H1 (cell line): ENCODE data around the gene ALG3. TPM values are rescaled to one million over a fixed set of nuclear protein-coding genes. Genes with fewer than 3 reads are reported as not detected.

Experiments
- CTCF ChIA-PET: fragments of 300-600 bp; sonication (Branson Sonifier 250); formaldehyde crosslinking; loops from one replicate; lab custom pipeline; 2021; ENCODE audit not compliant: partially characterized antibody; lab: Charles Lee
- POLR2A ChIA-PET: fragments of 300-600 bp; sonication (Branson Sonifier 250); formaldehyde crosslinking; loops from one replicate; lab custom pipeline; 2021; ENCODE audit warnings: inconsistent platforms; ENCODE audit not compliant: partially characterized antibody; lab: Charles Lee
- DNase-seq, 2 experiments: peaks; one replicate each; pipeline versions ENCODE4 v3.0.0 to v3.0.0-alpha.2; 2010 to 2022; ENCODE audit warnings: low spot score in 2 of 2, low read depth in 1 of 2, mixed read lengths in 1 of 2
- FAIRE-seq: peaks from 2 replicates; lab custom pipeline; 2011; peaks lifted over from hg19 to GRCh38; lab: Jason Lieb, UNC
- H2AFZ ChIP-seq: 2 replicates; pipeline ENCODE4 v1.8.1; 2012; ENCODE audit warnings: low read length, inconsistent platforms
- H2AK5ac ChIP-seq: 2 replicates; pipeline ENCODE4 v1.6.1; 2013; ENCODE audit warnings: low read depth, low read length
- H2BK120ac ChIP-seq: replicated peaks from 2 replicates; pipeline ENCODE3; 2013; ENCODE audit warnings: low read depth, low read length, inconsistent platforms
- H2BK12ac ChIP-seq: 2 replicates; pipeline ENCODE4 v1.6.1; 2013; ENCODE audit warnings: low read depth, low read length
- H2BK15ac ChIP-seq: 2 replicates; pipeline ENCODE4 v1.6.1; 2013; ENCODE audit warnings: low read length
- H2BK20ac ChIP-seq: 2 replicates; pipeline ENCODE4 v1.6.1; 2013; ENCODE audit warnings: low read length
- H2BK5ac ChIP-seq: 2 replicates; pipeline ENCODE4 v1.6.1; 2013; ENCODE audit warnings: low read depth, low read length
- H3K14ac ChIP-seq: 2 replicates; pipeline ENCODE4 v1.6.1; 2013; ENCODE audit warnings: inconsistent platforms; ENCODE audit not compliant: insufficient read length
- H3K18ac ChIP-seq: 2 replicates; pipeline ENCODE4 v1.6.1; 2013; ENCODE audit warnings: low read length; ENCODE audit errors: extremely low read depth
- H3K23ac ChIP-seq: 2 replicates; pipeline ENCODE4 v1.6.1; 2013; ENCODE audit warnings: inconsistent platforms; ENCODE audit not compliant: insufficient read length
- H3K23me2 ChIP-seq: 2 replicates; pipeline ENCODE4 v1.6.1; 2013; ENCODE audit warnings: low read depth, low read length
- H3K27ac ChIP-seq: 2 replicates; pipeline ENCODE4 v1.6.1; 2011; ENCODE audit warnings: low read depth, low read length, inconsistent platforms
- H3K27me3 ChIP-seq, 4 experiments: replicated peaks in 1 of 4; 1 replicate in 1 of 4; 2 replicates in 3 of 4; pipeline versions ENCODE4 v1.6.1 to v1.8.1; 2011 to 2013; ENCODE audit warnings: low read length in 3 of 4, mild to moderate bottlenecking in 3 of 4, inconsistent platforms in 2 of 4, mixed read lengths in 2 of 4, moderate library complexity in 1 of 4; ENCODE audit not compliant: control insufficient read depth in 3 of 4, insufficient read depth in 3 of 4; ENCODE audit errors: extremely low read depth in 1 of 4
- H3K36me3 ChIP-seq, 4 experiments: 2 replicates each; pipeline versions ENCODE4 v1.6.1 to v1.8.1; 2011 to 2013; ENCODE audit warnings: mild to moderate bottlenecking in 4 of 4, low read length in 3 of 4, moderate library complexity in 2 of 4, control low read depth in 1 of 4, inconsistent platforms in 1 of 4; ENCODE audit not compliant: insufficient read depth in 4 of 4, control insufficient read depth in 2 of 4
- H3K4ac ChIP-seq: replicated peaks from 2 replicates; pipeline ENCODE3; 2013; ENCODE audit warnings: low read length, low read depth, mixed read lengths, inconsistent platforms; ENCODE audit not compliant: insufficient read length
- H3K4me1 ChIP-seq, 4 experiments: replicated peaks in 1 of 4; 1 replicate in 1 of 4; 2 replicates in 3 of 4; pipeline versions ENCODE4 v1.6.1 to v1.8.1; 2011 to 2013; ENCODE audit warnings: low read length in 3 of 4, inconsistent platforms in 2 of 4, mixed read lengths in 1 of 4; ENCODE audit not compliant: insufficient read depth in 4 of 4, control insufficient read depth in 3 of 4
- H3K4me2 ChIP-seq, 2 experiments: 2 replicates each; pipeline versions ENCODE4 v1.6.1 to v1.8.1; 2011 to 2013; ENCODE audit warnings: low read depth in 2 of 2, low read length in 2 of 2, control low read depth in 1 of 2, inconsistent platforms in 1 of 2, mild to moderate bottlenecking in 1 of 2; ENCODE audit not compliant: insufficient read depth in 1 of 2
- H3K4me3 ChIP-seq, 4 experiments: fragments of 200-600, 300-600 bp in 1 of 4; sonication (generic), shearing (Covaris generic), sonication (Bioruptor Twin) in 1 of 4; 2 replicates each; pipeline versions ENCODE4 v1.5.1 to v1.8.1; 2011 to 2016; ENCODE audit warnings: low read length in 4 of 4, low read depth in 3 of 4, control low read depth in 2 of 4, inconsistent platforms in 2 of 4, mild to moderate bottlenecking in 2 of 4, mixed read lengths in 1 of 4, moderate library complexity in 1 of 4; ENCODE audit not compliant: insufficient read depth in 2 of 4; ENCODE audit errors: extremely low read depth in 1 of 4
- H3K56ac ChIP-seq: replicated peaks from 2 replicates; pipeline ENCODE3; 2013; ENCODE audit warnings: low read depth, mild to moderate bottlenecking, mixed read lengths, low read length, inconsistent platforms; ENCODE audit not compliant: insufficient read length
- H3K79me1 ChIP-seq: 2 replicates; pipeline ENCODE4 v1.6.1; 2013; ENCODE audit warnings: low read depth, low read length, control low read depth
- H3K79me2 ChIP-seq, 2 experiments: 2 replicates each; pipeline versions ENCODE4 v1.6.1 to v1.8.1; 2012 to 2013; ENCODE audit warnings: low read length in 2 of 2, mild to moderate bottlenecking in 2 of 2, inconsistent platforms in 1 of 2; ENCODE audit not compliant: insufficient read depth in 2 of 2, control insufficient read depth in 1 of 2
- H3K9ac ChIP-seq, 4 experiments: replicated peaks in 1 of 4; 1 replicate in 1 of 4; 2 replicates in 3 of 4; pipeline versions ENCODE4 v1.6.1 to v1.8.1; 2011 to 2013; ENCODE audit warnings: low read depth in 3 of 4, low read length in 3 of 4, control low read depth in 2 of 4, mild to moderate bottlenecking in 2 of 4, moderate library complexity in 2 of 4, inconsistent platforms in 1 of 4; ENCODE audit errors: extremely low read depth in 1 of 4
- H3K9me3 ChIP-seq, 2 experiments: 2 replicates each; pipeline versions ENCODE4 v1.6.1 to v1.8.1; 2012 to 2013; ENCODE audit warnings: mild to moderate bottlenecking in 2 of 2, moderate library complexity in 2 of 2, control low read depth in 1 of 2, inconsistent platforms in 1 of 2, low read depth in 1 of 2, low read length in 1 of 2, mixed read lengths in 1 of 2; ENCODE audit not compliant: insufficient read depth in 2 of 2
- H4K20me1 ChIP-seq, 2 experiments: replicated peaks in 1 of 2; 2 replicates each; pipeline versions ENCODE3 to v1.8.1; 2011 to 2013; ENCODE audit warnings: inconsistent platforms in 2 of 2, low read length in 2 of 2, mild to moderate bottlenecking in 1 of 2; ENCODE audit not compliant: insufficient read depth in 2 of 2, control insufficient read depth in 1 of 2
- H4K5ac ChIP-seq: 2 replicates; pipeline ENCODE4 v1.6.1; 2013; ENCODE audit warnings: low read length, low read depth, mixed read lengths, inconsistent platforms; ENCODE audit not compliant: insufficient read length
- H4K8ac ChIP-seq: 2 replicates; pipeline ENCODE4 v1.8.0; 2013; ENCODE audit warnings: mild to moderate bottlenecking, moderate library complexity, low read length, inconsistent platforms; ENCODE audit not compliant: insufficient read depth; ENCODE audit errors: extremely low read depth
- H4K91ac ChIP-seq: replicated peaks from 2 replicates; pipeline ENCODE3; 2013; ENCODE audit warnings: low read length, mixed read lengths, inconsistent platforms; ENCODE audit not compliant: insufficient read length
- FOSL1 ChIP-seq: IDR thresholded peaks from 2 replicates; pipeline ENCODE4 v1.6.1; 2011; ENCODE audit warnings: mild to moderate bottlenecking, low read depth, low read length, moderate library complexity; ENCODE audit not compliant: insufficient read depth
- RAD21 ChIP-seq, 2 experiments: IDR thresholded peaks in 1 of 2; conservative IDR thresholded peaks in 1 of 2; 2 replicates each; pipeline ENCODE4 v1.6.1; 2011; ENCODE audit warnings: low read depth in 2 of 2, low read length in 2 of 2, improper control_type of control experiment in 1 of 2, inconsistent platforms in 1 of 2, mild to moderate bottlenecking in 1 of 2, moderate library complexity in 1 of 2
- WGBS, 2 experiments: shearing (Covaris generic) in 1 of 2; methylation state at CpG; one replicate each; pipeline versions ENCODE4 v1.1.6 to v1.1.7; 2013 to 2015; ENCODE audit warnings: low lambda C conversion rate in 2 of 2, mixed read lengths in 2 of 2, inconsistent platforms in 1 of 2, low coverage in 1 of 2, missing lambda C conversion rate in 1 of 2; ENCODE audit not compliant: insufficient replicate concordance in 2 of 2, insufficient coverage in 1 of 2, insufficient read length in 1 of 2; ENCODE audit errors: extremely low coverage in 1 of 2, missing lambda C conversion rate in 1 of 2; 5-methylcytosine and 5-hydroxymethylcytosine counted together
- polyA plus RNA-seq, 7 experiments: library from polyadenylated mRNA; depleted of rRNA in 3 of 7; stranded (reverse) in 5 of 7; unstranded in 2 of 7; fragments of >200 nt in 5 of 7; fragments of 200-250 nt in 2 of 7; gene quantifications; 1 replicate in 5 of 7; 2 replicates in 1 of 7; 4 replicates in 1 of 7; pipeline versions ENCODE4 v1.2.1 to v1.2.3, GENCODE V29; 2011 to 2013; ENCODE audit warnings: missing spikeins in 2 of 7, mixed read lengths in 2 of 7
- total RNA-seq: library from RNA; stranded (reverse); fragmentation: NEBNext Ultra II Directional; extraction: Animal tissue kit (Norgen Biotek cat#: 25700); gene quantifications from 2 replicates; pipeline ENCODE4 v1.2.1, GENCODE V29; 2021

ALG3 gene
- total and polyA plus RNA-seq, 2 of the 8 experiments (the other 6 are each of a cell fraction or from before 2014, with no cell fraction given), result 54.6 to 148 TPM

GRCh38 chr3:184235381-184236032 is 13.3 kb downstream of the ALG3 start:
- H4K91ac ChIP-seq, result no peak overlapping the region
- H2BK20ac ChIP-seq, result no peak overlapping the region
- H3K27ac ChIP-seq, result no peak overlapping the region
- peaks cover 0 to 5% (median 1%) of the 10 kb centered on the region in 4 experiments; a peak in 2 of 7 replicates for H3K4me1 ChIP-seq
- WGBS, 2 experiments, result 93% methylated on average over 4 of the region's 4 CpGs; no CpG with 5 or more reads in 1 of the 2 experiments
- no peak for TF ChIP-seq FOSL1
- no peak for TF ChIP-seq RAD21 (IDR thresholded peaks at IDR 0.05 in 1 of 2, conservative IDR thresholded peaks at IDR 0.05 in 1 of 2; ENCODE audit: low read depth in 2 of 2, low read length in 2 of 2)
- no peak overlapping the region for H2AFZ ChIP-seq
- H3K4me3 ChIP-seq, result no peak overlapping the region
- ChIA-PET CTCF (interaction anchor here (2.3 to 8.9 kb wide), 2 partner anchors 8 to 11 kb away, joined by 7 to 183 read pairs; partner anchors contain the start of gene VWA5B2), POLR2A (interaction anchor here (1.0 to 1.7 kb wide), 3 partner anchors 11 to 14 kb away, joined by 3 to 8 read pairs (median 5); partner anchors contain the start of gene EEF1AKMT4)
- H4K5ac ChIP-seq, result no peak overlapping the region
- H2AK5ac ChIP-seq, result no peak overlapping the region
- H3K9me3 ChIP-seq, result no peaks in the 10 kb centered on the region
- no peak overlapping the region for H3K56ac ChIP-seq
- no peak overlapping the region for H3K4ac ChIP-seq
- no peak overlapping the region for H3K4me2 ChIP-seq
- no peaks in the 10 kb centered on the region for H3K79me2 ChIP-seq
- no peak for DNase-seq
- H2BK12ac ChIP-seq, result no peak overlapping the region
- no peaks in the 10 kb centered on the region for H3K79me1 ChIP-seq
- no peak overlapping the region for H2BK15ac ChIP-seq
- no peak overlapping the region for H2BK5ac ChIP-seq
- peaks cover 0 to 3% (median 0%) of the 10 kb centered on the region in 4 experiments; a peak in 1 of 8 replicates for H3K36me3 ChIP-seq
- no peak overlapping the region for H3K14ac ChIP-seq
- H3K23me2 ChIP-seq, result no peaks in the 10 kb centered on the region; the same call in 1 of the 2 replicates
- peaks cover 7 to 9% of the 10 kb centered on the region in 2 experiments for H4K20me1 ChIP-seq
- H3K9ac ChIP-seq, result no peak overlapping the region; a peak in 1 of 7 replicates
- no peak overlapping the region for H3K23ac ChIP-seq
- no peak for FAIRE-seq
- peaks cover 15 to 31% (median 26%) of the 10 kb centered on the region in 4 experiments for H3K27me3 ChIP-seq
- no peak overlapping the region for H2BK120ac ChIP-seq
- H3K18ac ChIP-seq, result no peak overlapping the region
- no peak overlapping the region for H4K8ac ChIP-seq
